Sigmoid colon (tissue), 4 donors: ENCODE measurements around the gene CYBB.

Experiments used
- CTCF ChIP-seq, 4 experiments: fragments of 450-650 bp in 3 of 4; fragments of 200-600 bp in 1 of 4; IDR thresholded peaks; one replicate each; pipeline ENCODE4 v1.5.1; 2016 to 2019; ENCODE audit warnings: antibody characterized with exemption in 4 of 4, mild to moderate bottlenecking in 3 of 4, moderate library complexity in 2 of 4
- POLR2A ChIP-seq, 2 donors: fragments of 450-650 bp; IDR thresholded peaks; one replicate each; pipeline ENCODE4 v1.6.1; 2016; ENCODE audit warnings: antibody characterized with exemption in 2 of 2, mild to moderate bottlenecking in 2 of 2, moderate library complexity in 2 of 2
- POLR2AphosphoS5 ChIP-seq, 4 donors: sonication (generic); formaldehyde crosslinking; IDR thresholded peaks; one replicate each; pipeline ENCODE4 v1.6.1; 2017; ENCODE audit warnings: antibody characterized with exemption in 4 of 4

GRCh38 chrX:37776283-37776986 is 3.4 kb upstream of the CYBB start:
- TF ChIP-seq POLR2AphosphoS5 (IDR thresholded peaks at IDR 0.05) (no peak), CTCF (IDR thresholded peaks at IDR 0.05) (no peak), POLR2A (IDR thresholded peaks at IDR 0.05) (no peak)
